Measurements from ENCODE around the gene FCHSD1. TPM values are rescaled to one million over a fixed set of nuclear protein-coding genes. Genes with fewer than 3 reads are reported as not detected.

Gene FCHSD1
- 28.0 and 30.6 TPM in 2 replicates for total RNA-seq

GRCh38 chr5:141650851-141651727 is at the start of gene FCHSD1:
FCHSD1 (minus strand) TSS chr5:141651418; CDS start chr5:141651368, 50 bp downstream.

GRCh38 chr5:141681695-141682641 is 30.8 kb upstream of the FCHSD1 start, which contains the start of gene ARAP3:
ARAP3 (minus strand) TSS chr5:141682230; CDS start chr5:141680486, 1,744 bp downstream.

GRCh38 chr5:141636413-141637122 is 14.7 kb downstream of the FCHSD1 start, which contains the start of the genes HDAC3 and RELL2:
HDAC3 (minus strand) TSS chr5:141636849; CDS start chr5:141636790, 59 bp downstream.
RELL2 (plus strand) TSS chr5:141636997; CDS start chr5:141638226, 1,229 bp downstream.

GRCh38 chr5:141618804-141619554 is 32.2 kb downstream of the FCHSD1 start, which contains the start of gene DIAPH1:
DIAPH1 (minus strand) TSS chr5:141619000; CDS start chr5:141618914, 86 bp downstream.

Other genes starting within 250 kb of the FCHSD1 start
- 5.2 and 5.5 TPM in 2 replicates for gene PCDHGA9, start 248.6 kb downstream of the FCHSD1 start, total RNA-seq
- 3.9 and 4.8 TPM in 2 replicates for gene PCDHGB6, start 243.4 kb downstream of the FCHSD1 start, total RNA-seq
- 8.3 and 9.4 TPM in 2 replicates for gene PCDHGA10, start 238.4 kb downstream of the FCHSD1 start, total RNA-seq
- gene PCDHGB7, start 233.7 kb downstream of the FCHSD1 start, total RNA-seq, result 13.8 and 14.7 TPM in 2 replicates
- gene PCDHGA11, start 230.4 kb downstream of the FCHSD1 start, total RNA-seq, result 20.6 and 27.7 TPM in 2 replicates
- 40.2 and 46.0 TPM in 2 replicates for gene PCDHGA12, start 220.9 kb downstream of the FCHSD1 start, total RNA-seq
- gene PCDHGC3, start 175.5 kb downstream of the FCHSD1 start, total RNA-seq, result 77.2 and 94.3 TPM in 2 replicates
- gene PCDHGC4, start 166.4 kb downstream of the FCHSD1 start, total RNA-seq, result 3.5 and 4.2 TPM in 2 replicates
- gene PCDHGC5, start 162.3 kb downstream of the FCHSD1 start, total RNA-seq, result 4.6 and 7.3 TPM in 2 replicates
- 32.1 and 43.1 TPM in 2 replicates for gene DIAPH1, start 32.4 kb downstream of the FCHSD1 start, total RNA-seq
- 53.8 and 57.5 TPM in 2 replicates for gene HDAC3, start 14.6 kb downstream of the FCHSD1 start, total RNA-seq
- gene RELL2, start 14.4 kb downstream of the FCHSD1 start, total RNA-seq, result 2.3 and 3.5 TPM in 2 replicates
- 4.8 and 11.8 TPM in 2 replicates for gene ARAP3, start 30.8 kb upstream of the FCHSD1 start, total RNA-seq
- 4.7 and 6.3 TPM in 2 replicates for gene PCDH1, start 227.0 kb upstream of the FCHSD1 start, total RNA-seq

Data from smooth muscle cell of the pulmonary artery (primary cell).